Heart left ventricle (tissue), 16 donors: ENCODE measurements around the gene KDM5B. TPM values are rescaled to one million over a fixed set of nuclear protein-coding genes. Genes with fewer than 3 reads are reported as not detected.
A peak's percentile ranks its signal among the peaks of the same experiment; 100 is the strongest.

Experiments used
- ATAC-seq, 4 donors: fragments of 200-7000 bp; cut with Tn5 transposase; one replicate each; pipeline ENCODE4 v1.9.1; 2020 to 2022; ENCODE audit warnings: moderate library complexity in 4 of 4, mild to moderate bottlenecking in 3 of 4, moderate number of reproducible peaks in 1 of 4
- DNase-seq, 5 donors: peaks; one replicate each; pipeline ENCODE4 v3.0.0-alpha.2; 2020
- H3K27ac ChIP-seq, 12 donors: fragments of 200-600 bp; sonication (generic) in 4 of 12; one replicate each; pipeline versions ENCODE4 v1.5.0 to v1.8.0; 2016 to 2022; ENCODE audit warnings: mild to moderate bottlenecking in 2 of 12
- H3K27me3 ChIP-seq, 9 donors: fragments of 200-600 bp; sonication (generic) in 2 of 9; one replicate each; pipeline versions ENCODE4 v1.5.1 to v1.8.0; 2016 to 2022; ENCODE audit warnings: mild to moderate bottlenecking in 3 of 9
- H3K36me3 ChIP-seq, 9 donors: fragments of 200-600 bp; sonication (generic) in 2 of 9; one replicate each; pipeline versions ENCODE4 v1.5.0 to v1.8.0; 2018 to 2022; ENCODE audit warnings: mild to moderate bottlenecking in 2 of 9
- H3K4me1 ChIP-seq, 12 donors: fragments of 200-600 bp; sonication (generic) in 4 of 12; one replicate each; pipeline versions ENCODE4 v1.5.0 to v1.8.0; 2016 to 2022; ENCODE audit warnings: mild to moderate bottlenecking in 3 of 12
- H3K4me3 ChIP-seq, 12 donors: fragments of 200-600 bp; sonication (generic) in 4 of 12; one replicate each; pipeline versions ENCODE4 v1.5.0 to v1.8.0; 2017 to 2022; ENCODE audit warnings: mild to moderate bottlenecking in 9 of 12, moderate library complexity in 4 of 12
- H3K9me3 ChIP-seq, 12 donors: fragments of 200-600 bp; sonication (generic) in 4 of 12; one replicate each; pipeline versions ENCODE4 v1.5.0 to v1.8.0; 2016 to 2022; ENCODE audit warnings: mild to moderate bottlenecking in 1 of 12
- CTCF ChIP-seq, 12 donors: fragments of 200-600 bp; sonication (generic) in 4 of 12; IDR thresholded peaks; one replicate each; pipeline versions ENCODE4 v1.5.0 to v1.8.0; 2018 to 2022; ENCODE audit warnings: antibody characterized with exemption in 12 of 12, mild to moderate bottlenecking in 5 of 12
- POLR2A ChIP-seq, 2 donors: fragments of 450-650 bp; IDR thresholded peaks; one replicate each; pipeline ENCODE4 v1.6.1; 2017; ENCODE audit warnings: antibody characterized with exemption in 2 of 2, mild to moderate bottlenecking in 2 of 2, moderate library complexity in 2 of 2
- WGBS, 4 donors: extraction: QIAGEN DNeasy Blood & Tissue Kit in 2 of 4; methylation state at CpG; one replicate each; pipeline versions ENCODE4 v1.1.5 to v1.1.7; 2013 to 2018; 5-methylcytosine and 5-hydroxymethylcytosine counted together
- intact Hi-C, 10 donors: fragments of 100-400 bp; cut with DNase I; formaldehyde crosslinking; loops; one replicate each; pipeline versions ENCODE4 v1.11.1 to v1.14.2; 2022
- long read RNA-seq, 3 donors: library from polyadenylated mRNA; unstranded; transcript quantifications; one replicate each; pipeline ENCODE4 v2.0.0, GENCODE V29; 2020 to 2021
- polyA plus RNA-seq, 2 donors: library from polyadenylated mRNA; stranded (reverse); fragments of 200-250 nt; gene quantifications; one replicate each; pipeline ENCODE4 v1.2.3, GENCODE V29; 2013
- total RNA-seq, 9 donors: library from RNA; depleted of rRNA in 2 of 9; stranded (reverse); fragments of >200 nt in 2 of 9; fragmentation: NEBNext Ultra II Directional in 3 of 9; extraction: Animal tissue kit (Norgen Biotek cat#: 25700) in 3 of 9; gene quantifications; one replicate each; pipeline versions ENCODE4 v1.1.0 to v1.2.4, GENCODE V29; 2016 to 2023
- donor health status: ischemic (EF 13 %, LVEDD 7.1; RV severe dilation, severe dysfunction).
- donor health status: healthy with polysubstance abuse.
- donor health status: DM: no; HTN: yes; CAD: no.
- donor health status: DM: no; HTN: no; CAD: no.
- donor health status: ischemic (EF 25% LVEDD 6.9; RV normal size, moderate dysfunction).
- donor health status: ischemic (EF 25% LVEDD 5.7; RV mildly dilated, moderate dysfunction).
- donor health status: healthy.
- donor health status: DM: yes; HTN: yes; CAD: no.
- donor health status: ischemic (EF 35%, LVEDD 5.7; RV mildly dilated, moderate dysfunction).
- donor health status: nonischemic (EF 11% LVEDD 7.7; RV severe dilation, severe dysfunction).
- donor health status: DM: yes; HTN: yes; CAD: no.
- donor health status: PGD.
- donor health status: ischemic (EF 29% LVEDD 5.4; RV normal size, mild dysfunction).
- donor health status: nonischemic (EF 23%, LVEDD 6.1; RV moderate dilation, normal function).

Gene KDM5B
- total RNA-seq (10 to 100 TPM; 11.5 to 22.9 (median 15.1) TPM), polyA plus RNA-seq (1 to 10 TPM; 5.2 to 6.2 TPM)
- long read RNA-seq, donor 1, partial matches to known transcripts: 3 of 4 reads
- long read RNA-seq, donor 1, other reads (novel, unspliced or antisense): 0 of 4 reads
- long read RNA-seq, donor 2, full-length matches to known transcripts: 3 of 12 reads
- long read RNA-seq, donor 2, partial matches to known transcripts: 9 of 12 reads
- long read RNA-seq, donor 2, other reads (novel, unspliced or antisense): 0 of 12 reads
- long read RNA-seq, donor 3, full-length matches to known transcripts: 2 of 2 reads
- long read RNA-seq, donor 3, partial matches to known transcripts: 0 of 2 reads
- long read RNA-seq, donor 3, other reads (novel, unspliced or antisense): 0 of 2 reads

DNA sequence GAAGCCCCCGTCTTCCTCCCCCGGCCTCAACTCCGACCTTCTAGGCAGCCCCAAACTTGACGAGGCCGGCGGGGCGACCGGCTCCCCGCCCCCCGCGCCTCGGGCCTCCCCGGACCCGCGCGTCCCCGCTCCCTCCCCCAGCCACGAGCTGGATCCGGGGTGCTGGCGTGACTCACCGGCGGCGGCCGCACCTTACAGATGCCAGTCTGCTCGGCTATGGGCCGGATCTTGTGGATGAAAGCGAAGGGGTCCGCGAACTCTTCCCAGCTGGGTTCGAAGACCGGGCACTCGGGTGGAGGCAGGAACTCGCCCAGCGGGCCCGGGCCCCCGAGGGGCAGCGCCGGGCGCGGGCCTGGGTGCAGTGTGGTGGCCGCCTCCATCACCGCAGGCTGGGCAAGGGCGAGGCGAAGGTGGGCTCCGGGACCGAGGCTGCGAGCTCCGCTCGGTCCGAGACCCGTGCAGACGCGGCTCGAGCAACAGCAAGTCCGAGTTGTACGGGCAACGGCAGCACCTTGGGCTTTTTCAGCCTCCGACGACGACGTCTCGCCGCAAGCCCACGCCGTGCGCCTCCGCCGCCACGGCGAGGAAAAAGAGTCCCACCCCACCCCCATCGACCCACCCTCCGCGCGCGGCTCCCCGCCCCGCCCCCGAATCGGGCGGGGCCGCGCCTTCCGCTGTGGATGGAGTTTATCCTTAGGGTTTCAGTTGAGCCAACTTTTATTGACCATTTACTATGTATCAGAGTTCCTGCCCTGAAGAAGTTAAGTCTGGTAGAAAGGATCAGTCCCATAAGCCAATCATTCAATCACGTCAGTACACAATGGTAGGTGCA is at the start of gene KDM5B:
Gene KDM5B (minus strand): TSS at position 496 of the 832 bp plus-strand sequence. CDS start 116 bp downstream, at position 380.
- 0 to 1% (median 1%) methylated on average over 23 to 84 of the region's 84 CpGs for WGBS, 4 donors
- no peaks in the 10 kb centered on the region for H3K27me3 ChIP-seq
- peak within 1 kb of the TSS; percentile 73 to 99 (median 96) for H3K4me3 ChIP-seq
- peaks cover 0 to 57% (median 22%) of the 10 kb centered on the region in 12 donors for H3K4me1 ChIP-seq
- intact Hi-C loops: loop anchor here in 1 of 10 donors (2.0 kb wide), 1 partner anchor 81 kb away; the partner anchor contains the start of gene RABIF
- ATAC-seq (peak in 3 of 4 donors; percentile 39 to 59 (median 41)), DNase-seq (peak; percentile 74 to 90 (median 80))
- H3K36me3 ChIP-seq: no peaks in the 10 kb centered on the region
- H3K27ac ChIP-seq: peak within 1 kb of the TSS; percentile 15 to 91 (median 81)
- TF ChIP-seq POLR2A (IDR thresholded peaks at IDR 0.05) (peak in 1 of 2 donors; percentile 73), CTCF (IDR thresholded peaks at IDR 0.05) (no peak)
- no peaks in the 10 kb centered on the region for H3K9me3 ChIP-seq

- 71 to 79% (median 74%) methylated on average over 4 of the region's 4 CpGs for WGBS, 4 donors
- Histone ChIP-seq H3K36me3 (no peaks in the 10 kb centered on the region), H3K9me3 (no peaks in the 10 kb centered on the region), H3K27ac (no peak overlapping the region), H3K4me1 (peaks cover 0 to 21% (median 10%) of the 10 kb centered on the region in 12 donors), H3K4me3 (no peak overlapping the region), H3K27me3 (peaks cover 0 to 6% (median 0%) of the 10 kb centered on the region in 9 donors)
- TF ChIP-seq POLR2A (IDR thresholded peaks at IDR 0.05) (no peak), CTCF (IDR thresholded peaks at IDR 0.05) (no peak)
- ATAC-seq: no peak
- no peak for DNase-seq
- intact Hi-C loops: loop anchor here in 2 of 10 donors (5.0 kb wide), 1 partner anchor 45 kb away; the partner anchor contains the start of gene PCAT6 (in 2 of the 2)
These were observed 49.0 kb upstream of the KDM5B start for GRCh38 chr1:202857136-202857610.

DNA sequence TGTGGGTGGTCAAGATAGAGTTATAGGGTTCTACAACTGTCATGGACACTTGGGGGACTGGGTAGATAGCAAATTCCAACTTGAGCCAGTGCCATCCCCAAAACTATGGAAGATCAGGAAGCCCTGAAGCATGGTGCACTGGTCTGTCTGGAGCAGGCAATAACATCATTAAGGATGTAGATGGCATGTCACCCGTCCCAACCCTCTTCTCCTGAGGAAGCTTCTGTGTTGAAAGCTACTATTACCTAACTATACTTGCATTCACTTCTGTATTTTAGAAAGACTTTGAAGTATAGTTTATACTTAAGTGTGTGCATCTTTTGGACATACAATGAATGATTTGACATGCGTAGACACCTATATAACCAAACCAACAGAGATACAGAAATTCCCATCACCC is 47.8 kb upstream of the KDM5B start:
- intact Hi-C loops: loop anchor here in 2 of 10 donors (5.0 kb wide), 1 partner anchor 44 kb away; the partner anchor contains the start of gene PCAT6 (in 2 of the 2)
- H3K9me3 ChIP-seq: no peaks in the 10 kb centered on the region
- TF ChIP-seq POLR2A (IDR thresholded peaks at IDR 0.05) (no peak), CTCF (IDR thresholded peaks at IDR 0.05) (no peak)
- no peak overlapping the region for H3K4me3 ChIP-seq
- DNase-seq: no peak
- no peak overlapping the region for H3K27ac ChIP-seq
- H3K4me1 ChIP-seq: peaks cover 0 to 18% (median 6%) of the 10 kb centered on the region in 12 donors
- 86 to 97% (median 91%) methylated on average over 2 of the region's 2 CpGs for WGBS, 4 donors
- H3K27me3 ChIP-seq: peaks cover 0 to 5% (median 0%) of the 10 kb centered on the region in 9 donors
- no peaks in the 10 kb centered on the region for H3K36me3 ChIP-seq
- ATAC-seq: no peak
